OCI-LY7 (cell line): ENCODE data around the gene HTATSF1. TPM values are rescaled to one million over a fixed set of nuclear protein-coding genes. Genes with fewer than 3 reads are reported as not detected.

ENCODE experiments used
- BruUV-seq: library from RNA; stranded (reverse); fragments of 400-500 nt; replicated peaks from 2 replicates; lab custom pipeline; 2021; lab: Mats Ljungman, UMichigan
- CTCF ChIA-PET: fragments of 300-600 bp; sonication (Branson Sonifier 250); formaldehyde crosslinking; loops from one replicate; lab custom pipeline; 2022; ENCODE audit warnings: antibody characterized with exemption; ENCODE audit not compliant: unreplicated experiment; lab: Charles Lee
- POLR2A ChIA-PET: fragments of 300-600 bp; sonication (Branson Sonifier 250); formaldehyde crosslinking; loops from one replicate; lab custom pipeline; 2022; ENCODE audit warnings: antibody characterized with exemption; lab: Charles Lee
- DNase-seq: peaks from one replicate; pipeline ENCODE4 v3.0.0-alpha.2; 2015; ENCODE audit warnings: low spot score
- H2AFZ ChIP-seq: fragments of 200-600 bp; sonication (generic), shearing (Covaris generic); 2 replicates; pipeline ENCODE4 v1.6.1; 2014; ENCODE audit warnings: mild to moderate bottlenecking, antibody characterized with exemption, low read length, moderate library complexity
- H3K27ac ChIP-seq: fragments of 200-600 bp; sonication (generic); 2 replicates; pipeline ENCODE4 v1.5.1; 2014; ENCODE audit warnings: mixed run types, low read depth, mild to moderate bottlenecking, moderate library complexity, low read length, inconsistent platforms; ENCODE audit not compliant: poor library complexity, severe bottlenecking
- H3K36me3 ChIP-seq: fragments of 200-600 bp; sonication (generic); 2 replicates; pipeline ENCODE4 v1.6.1; 2014; ENCODE audit warnings: mild to moderate bottlenecking, antibody characterized with exemption, low read length, moderate library complexity, mixed read lengths; ENCODE audit not compliant: insufficient read depth
- H3K4me1 ChIP-seq: fragments of 200-600 bp; sonication (generic); 2 replicates; pipeline ENCODE4 v1.5.1; 2014; ENCODE audit warnings: mild to moderate bottlenecking, low read length; ENCODE audit not compliant: insufficient read depth, poor library complexity, severe bottlenecking
- H3K4me2 ChIP-seq: fragments of 200-600 bp; sonication (generic); 2 replicates; pipeline ENCODE4 v1.6.1; 2014; ENCODE audit warnings: mild to moderate bottlenecking, low read length
- H3K4me3 ChIP-seq: fragments of 200-600 bp; sonication (generic); 2 replicates; pipeline ENCODE4 v1.5.1; 2014; ENCODE audit warnings: mild to moderate bottlenecking, low read depth, low read length; ENCODE audit not compliant: poor library complexity, severe bottlenecking
- H3K79me2 ChIP-seq: fragments of 200-600 bp; sonication (generic); 2 replicates; pipeline ENCODE4 v1.6.1; 2016; ENCODE audit warnings: low read depth, mild to moderate bottlenecking, low read length, moderate library complexity, mixed read lengths; ENCODE audit not compliant: insufficient read depth
- H3K9me2 ChIP-seq: fragments of 200-600 bp; sonication (generic); 2 replicates; pipeline ENCODE4 v1.6.1; 2016; ENCODE audit warnings: mild to moderate bottlenecking, low read length, mixed read lengths; ENCODE audit not compliant: insufficient read depth
- H3K9me3 ChIP-seq: fragments of 200-600 bp; sonication (generic); 2 replicates; pipeline ENCODE4 v1.6.1; 2014; ENCODE audit warnings: mild to moderate bottlenecking, mixed run types, low read length, mixed read lengths
- H4K20me1 ChIP-seq: fragments of 200-600 bp; sonication (generic); 2 replicates; pipeline ENCODE4 v1.6.1; 2014; ENCODE audit warnings: mild to moderate bottlenecking, antibody characterized with exemption, low read length, moderate library complexity, mixed read lengths; ENCODE audit not compliant: insufficient read depth
- EZH2phosphoT487 ChIP-seq: fragments of 200-600 bp; sonication (generic); IDR thresholded peaks from 2 replicates; pipeline ENCODE4 v1.6.1; 2018; ENCODE audit warnings: low read depth, borderline replicate concordance, mild to moderate bottlenecking, mixed run types, antibody characterized with exemption, low read length, moderate library complexity, mixed read lengths
- intact Hi-C: fragments of 100-400 bp; cut with micrococcal nuclease; formaldehyde crosslinking; loops from one replicate; pipeline ENCODE4 v1.10.0; 2022; ENCODE audit not compliant: unreplicated experiment
- total RNA-seq, 2 experiments: library from RNA; depleted of rRNA in 1 of 2; stranded (reverse); fragments of >200 nt in 1 of 2; shearing (Covaris generic) in 1 of 2; gene quantifications; 2 replicates each; pipeline ENCODE4 v1.2.3, GENCODE V29; 2014 to 2022
- TF ChIP-seq, protein P1 (sequence below): fragments of 200-600 bp; sonication (generic); conservative IDR thresholded peaks from 2 replicates; pipeline ENCODE4 v1.5.1; 2014; ENCODE audit warnings: mild to moderate bottlenecking, antibody characterized with exemption, low read length, moderate library complexity, mixed read lengths

HTATSF1 gene
- total RNA-seq, 2 experiments from 2014 or later = 39.0 to 58.1 TPM

DNA sequence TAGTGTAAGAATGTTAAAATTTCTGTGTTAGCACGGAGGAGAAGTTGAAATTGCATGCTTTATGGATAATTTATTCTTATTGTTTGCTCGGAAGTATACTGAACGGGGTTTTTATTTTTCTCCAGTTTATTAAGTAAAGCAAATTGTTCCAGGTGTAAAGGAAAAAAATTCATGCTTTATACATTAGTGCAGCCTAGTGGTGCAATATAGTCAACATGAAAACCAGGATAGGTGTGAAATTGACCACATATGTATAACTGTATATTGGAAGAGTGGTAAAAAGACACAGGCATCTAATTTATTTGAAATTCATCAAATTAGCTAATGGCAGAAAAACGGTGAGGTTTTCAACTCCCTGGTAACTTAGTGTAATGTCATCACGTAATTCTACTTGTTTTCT is 8.7 kb upstream of the HTATSF1 start:
- H2AFZ ChIP-seq = no peak overlapping the region
- TF ChIP-seq EZH2phosphoT487 = no peak
- TF ChIP-seq, protein P1, sequence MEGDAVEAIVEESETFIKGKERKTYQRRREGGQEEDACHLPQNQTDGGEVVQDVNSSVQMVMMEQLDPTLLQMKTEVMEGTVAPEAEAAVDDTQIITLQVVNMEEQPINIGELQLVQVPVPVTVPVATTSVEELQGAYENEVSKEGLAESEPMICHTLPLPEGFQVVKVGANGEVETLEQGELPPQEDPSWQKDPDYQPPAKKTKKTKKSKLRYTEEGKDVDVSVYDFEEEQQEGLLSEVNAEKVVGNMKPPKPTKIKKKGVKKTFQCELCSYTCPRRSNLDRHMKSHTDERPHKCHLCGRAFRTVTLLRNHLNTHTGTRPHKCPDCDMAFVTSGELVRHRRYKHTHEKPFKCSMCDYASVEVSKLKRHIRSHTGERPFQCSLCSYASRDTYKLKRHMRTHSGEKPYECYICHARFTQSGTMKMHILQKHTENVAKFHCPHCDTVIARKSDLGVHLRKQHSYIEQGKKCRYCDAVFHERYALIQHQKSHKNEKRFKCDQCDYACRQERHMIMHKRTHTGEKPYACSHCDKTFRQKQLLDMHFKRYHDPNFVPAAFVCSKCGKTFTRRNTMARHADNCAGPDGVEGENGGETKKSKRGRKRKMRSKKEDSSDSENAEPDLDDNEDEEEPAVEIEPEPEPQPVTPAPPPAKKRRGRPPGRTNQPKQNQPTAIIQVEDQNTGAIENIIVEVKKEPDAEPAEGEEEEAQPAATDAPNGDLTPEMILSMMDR = no peak
- no peaks in the 10 kb centered on the region for H3K9me2 ChIP-seq
- H3K27ac ChIP-seq = no peak overlapping the region
- no peaks in the 10 kb centered on the region for H3K36me3 ChIP-seq
- no peaks in the 10 kb centered on the region for H4K20me1 ChIP-seq
- H3K9me3 ChIP-seq = no peaks in the 10 kb centered on the region
- DNase-seq = no peak
- H3K4me2 ChIP-seq = no peak overlapping the region
- BruUV-seq = no TSS peak
- no peaks in the 10 kb centered on the region for H3K4me1 ChIP-seq
- ChIA-PET CTCF (no interaction called here), POLR2A (no interaction called here)
- H3K79me2 ChIP-seq = no peaks in the 10 kb centered on the region
- intact Hi-C loops = no loop called here
- no peak overlapping the region for H3K4me3 ChIP-seq

DNA sequence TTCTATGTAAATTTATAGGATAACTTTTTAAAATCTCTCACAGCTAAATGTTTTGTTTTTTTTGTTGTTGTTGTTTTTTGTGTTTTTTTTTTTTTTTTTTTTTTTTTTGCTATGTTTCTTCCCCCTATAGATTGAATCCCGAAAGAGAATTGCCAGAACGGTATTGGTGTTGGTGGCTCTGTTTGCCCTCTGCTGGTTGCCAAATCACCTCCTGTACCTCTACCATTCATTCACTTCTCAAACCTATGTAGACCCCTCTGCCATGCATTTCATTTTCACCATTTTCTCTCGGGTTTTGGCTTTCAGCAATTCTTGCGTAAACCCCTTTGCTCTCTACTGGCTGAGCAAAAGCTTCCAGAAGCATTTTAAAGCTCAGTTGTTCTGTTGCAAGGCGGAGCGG is 5.6 kb upstream of the HTATSF1 start:
- no peak overlapping the region for H3K27ac ChIP-seq
- H3K4me2 ChIP-seq = no peak overlapping the region
- no TSS peak for BruUV-seq
- intact Hi-C loops = loop anchor here (10.0 kb wide), 1 partner anchor 217 kb away; no protein-coding TSS in a partner anchor
- H3K4me3 ChIP-seq = no peak overlapping the region
- POLR2A ChIA-PET = interaction anchor here (0.6 to 1.0 kb wide), 6 partner anchors 9 to 1502 kb away, joined by 3 to 6 read pairs (median 4); no protein-coding TSS in a partner anchor
- no peak for TF ChIP-seq EZH2phosphoT487
- TF ChIP-seq, protein P1 = peak; percentile 30; the same call in 1 of the 2 replicates
- H3K9me2 ChIP-seq = no peaks in the 10 kb centered on the region
- H3K4me1 ChIP-seq = peaks cover 7% of the 10 kb centered on the region
- CTCF ChIA-PET = no interaction called here
- peaks cover 4% of the 10 kb centered on the region; the same call in 1 of the 2 replicates for H3K79me2 ChIP-seq
- no peak overlapping the region for H2AFZ ChIP-seq
- H3K36me3 ChIP-seq = no peaks in the 10 kb centered on the region
- H4K20me1 ChIP-seq = no peaks in the 10 kb centered on the region
- H3K9me3 ChIP-seq = no peaks in the 10 kb centered on the region
- peak; percentile 1 for DNase-seq

GRCh38 chrX:136493011-136493410 is 4.4 kb upstream of the HTATSF1 start:
- no peaks in the 10 kb centered on the region for H3K36me3 ChIP-seq
- H3K4me2 ChIP-seq = no peak overlapping the region
- no peaks in the 10 kb centered on the region for H4K20me1 ChIP-seq
- H3K79me2 ChIP-seq = peaks cover 9% of the 10 kb centered on the region
- intact Hi-C loops = loop anchor here (10.0 kb wide), 1 partner anchor 218 kb away; no protein-coding TSS in a partner anchor
- no peak overlapping the region for H3K4me3 ChIP-seq
- no peaks in the 10 kb centered on the region for H3K9me3 ChIP-seq
- ChIA-PET CTCF (no interaction called here), POLR2A (no interaction called here)
- peaks cover 7% of the 10 kb centered on the region for H3K4me1 ChIP-seq
- H3K27ac ChIP-seq = no peak overlapping the region
- no peaks in the 10 kb centered on the region for H3K9me2 ChIP-seq
- BruUV-seq = no TSS peak
- H2AFZ ChIP-seq = no peak overlapping the region
- TF ChIP-seq, protein P1 = 0 out of 2 replicates have a peak, but pooled peaks have one; percentile 14
- TF ChIP-seq EZH2phosphoT487 = no peak
- DNase-seq = peak; percentile 3
